Type B pancreatic cell (in vitro differentiated cells): ENCODE data around the gene DOCK3. TPM values are rescaled to one million over a fixed set of nuclear protein-coding genes. Genes with fewer than 3 reads are reported as not detected.
A peak's percentile ranks its signal among the peaks of the same experiment; 100 is the strongest.

Experiments used
- microRNA-seq: library from miRNA; unstranded; fragments of <30 nt; microRNA quantifications from one replicate; pipeline ENCODE4, GENCODE V29; 2020
- total RNA-seq: library from RNA; stranded (reverse); gene quantifications from 2 replicates; pipeline ENCODE4 v1.2.1, GENCODE V29; 2021; ENCODE audit warnings: low replicate concordance

DOCK3 gene
- total RNA-seq, 1 donor from 2014 or later: 5.9 TPM

Small RNA genes within 50 kb of the gene (microRNA-seq; reads per million reads assigned to microRNA genes)
- 41.6 reads per million, percentile 53 among the genes with 10 or more reads in this experiment for gene MIR4787

Other genes starting within 250 kb of the DOCK3 start
- gene CACNA2D2, start 171.3 kb upstream of the DOCK3 start, total RNA-seq: 7.8 and 19.4 TPM in 2 replicates
- gene C3orf18, start 107.2 kb upstream of the DOCK3 start, total RNA-seq: 1.9 and 11.9 TPM in 2 replicates
- 20.2 and 29.9 TPM in 2 replicates for gene HEMK1, start 105.4 kb upstream of the DOCK3 start, total RNA-seq
- gene CISH, start 63.2 kb upstream of the DOCK3 start, total RNA-seq: 4.1 and 7.0 TPM in 2 replicates
- gene MAPKAPK3, start 57.8 kb upstream of the DOCK3 start, total RNA-seq: 40.3 and 47.0 TPM in 2 replicates